ENCODE results near the gene FNBP1L. TPM values are rescaled to one million over a fixed set of nuclear protein-coding genes. Genes with fewer than 3 reads are reported as not detected.

FNBP1L gene
- total RNA-seq, 1 donor from 2014 or later: 78.6 TPM

GRCh38 chr1:93446837-93447451 is 974 bp upstream of the FNBP1L start:
- Histone ChIP-seq H3K36me3 (ENCODE audit: control insufficient read depth, insufficient read depth, low read length) (no peaks in the 10 kb centered on the region), H3K27me3 (ENCODE audit: control insufficient read depth, insufficient read depth, low read length) (no peaks in the 10 kb centered on the region), H3K4me3 (ENCODE audit: low read depth, low read length) (peak overlapping the region; percentile 83)
- TF ChIP-seq CTCF (IDR thresholded peaks at IDR 0.05; ENCODE audit: insufficient read depth, low read length, poor library complexity, severe bottlenecking): no peak
- no peak for DNase-seq (ENCODE audit: low read depth)

GRCh38 chr1:93448292-93448982 is 519 bp downstream of the FNBP1L start:
- Histone ChIP-seq H3K36me3 (ENCODE audit: control insufficient read depth, insufficient read depth, low read length) (no peaks in the 10 kb centered on the region), H3K27me3 (ENCODE audit: control insufficient read depth, insufficient read depth, low read length) (no peaks in the 10 kb centered on the region), H3K4me3 (ENCODE audit: low read depth, low read length) (peak overlapping the region; percentile 83)
- no peak for DNase-seq (ENCODE audit: low read depth)
- peak; percentile 4 for TF ChIP-seq CTCF (IDR thresholded peaks at IDR 0.05; ENCODE audit: insufficient read depth, low read length, poor library complexity, severe bottlenecking)

DNA sequence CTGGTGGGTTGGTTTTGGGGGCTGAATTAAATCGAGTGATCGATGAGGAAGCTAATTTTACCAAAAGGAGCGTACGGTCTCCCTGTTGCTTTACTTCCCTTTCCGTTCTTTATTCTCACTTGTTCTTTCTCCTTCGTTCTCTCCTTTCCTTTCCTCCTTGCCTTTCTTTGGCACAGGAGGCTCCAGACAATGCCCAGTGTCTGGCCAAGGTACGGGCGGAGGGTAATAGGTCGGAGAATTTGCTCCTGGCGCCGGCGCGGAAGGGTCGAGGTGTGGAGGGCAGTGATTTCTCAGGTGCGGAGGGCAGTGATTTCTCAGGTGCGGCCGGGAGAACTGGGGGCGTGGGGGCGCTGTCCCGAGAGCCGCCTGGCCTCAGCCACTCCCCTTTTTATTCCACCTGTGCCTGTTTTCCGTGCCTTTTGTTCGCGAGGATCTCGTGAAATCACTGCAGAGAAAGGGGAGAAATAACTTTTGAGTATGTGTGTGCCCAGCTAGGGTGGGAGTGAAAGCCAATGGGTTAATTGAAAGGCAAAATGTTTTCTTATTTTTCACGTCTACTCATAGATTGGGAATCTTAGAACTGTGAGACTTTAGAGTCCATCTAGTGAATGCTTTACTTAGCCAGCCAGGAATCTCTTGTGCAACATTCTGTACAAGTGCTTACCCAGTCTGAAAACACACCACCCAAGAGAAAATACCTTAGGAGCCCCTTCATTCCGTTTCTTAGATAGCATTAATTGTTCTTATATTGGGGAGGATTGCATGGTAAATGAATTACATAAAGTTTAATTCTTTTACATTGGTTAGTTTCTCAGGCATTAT is 1.3 kb downstream of the FNBP1L start:
- Histone ChIP-seq H3K27me3 (ENCODE audit: control insufficient read depth, insufficient read depth, low read length) (no peaks in the 10 kb centered on the region), H3K36me3 (ENCODE audit: control insufficient read depth, insufficient read depth, low read length) (no peaks in the 10 kb centered on the region), H3K4me3 (ENCODE audit: low read depth, low read length) (peak overlapping the region; percentile 83)
- peak; percentile 20 for TF ChIP-seq CTCF (IDR thresholded peaks at IDR 0.05; ENCODE audit: insufficient read depth, low read length, poor library complexity, severe bottlenecking)
- DNase-seq (ENCODE audit: low read depth): no peak

DNA sequence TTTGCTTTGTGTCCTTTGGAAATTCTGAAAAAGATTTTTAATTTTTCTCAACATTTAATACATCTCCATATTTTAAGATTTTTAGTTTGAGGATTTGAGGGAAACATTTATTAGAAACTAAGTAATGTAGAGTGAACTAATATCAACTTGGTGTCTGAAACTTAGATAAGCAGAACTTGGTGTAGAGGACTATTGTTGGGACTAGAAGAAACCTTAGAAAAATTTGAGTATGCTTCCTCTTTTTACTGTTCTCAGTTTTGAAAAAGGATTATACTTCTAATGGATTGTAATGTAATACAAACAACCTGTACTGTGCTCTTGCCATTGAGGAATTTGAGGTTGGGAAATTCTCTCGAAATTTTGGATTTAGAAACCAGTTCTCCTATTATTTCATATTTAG is 2.4 kb downstream of the FNBP1L start:
- DNase-seq (ENCODE audit: low read depth): no peak
- no peak for TF ChIP-seq CTCF (IDR thresholded peaks at IDR 0.05; ENCODE audit: insufficient read depth, low read length, poor library complexity, severe bottlenecking)
- Histone ChIP-seq H3K36me3 (ENCODE audit: control insufficient read depth, insufficient read depth, low read length) (no peaks in the 10 kb centered on the region), H3K27me3 (ENCODE audit: control insufficient read depth, insufficient read depth, low read length) (no peaks in the 10 kb centered on the region), H3K4me3 (ENCODE audit: low read depth, low read length) (no peak overlapping the region)

DNA sequence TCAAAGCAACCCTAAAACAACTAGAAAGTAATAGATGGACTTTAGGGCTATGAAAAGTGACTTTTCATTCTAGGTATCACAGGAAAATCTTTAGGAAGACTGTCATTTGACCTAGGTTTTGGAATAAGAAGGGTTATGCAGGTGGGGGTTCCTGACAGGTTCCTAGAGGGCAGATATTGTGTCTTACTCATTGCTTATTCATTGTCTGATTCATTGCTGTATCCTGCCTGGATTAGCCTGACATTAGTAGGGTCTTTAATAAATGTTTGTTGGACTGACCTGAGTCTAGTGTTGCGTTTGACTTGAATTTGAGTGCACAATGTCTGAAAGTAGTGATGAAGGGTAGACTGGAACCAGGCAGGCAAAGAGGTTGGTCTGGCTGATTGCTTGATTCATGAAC is 6.0 kb downstream of the FNBP1L start:
- H3K36me3 ChIP-seq (ENCODE audit: control insufficient read depth, insufficient read depth, low read length): no peaks in the 10 kb centered on the region
- TF ChIP-seq CTCF (IDR thresholded peaks at IDR 0.05; ENCODE audit: insufficient read depth, low read length, poor library complexity, severe bottlenecking): no peak
- H3K4me3 ChIP-seq (ENCODE audit: low read depth, low read length): no peak overlapping the region
- H3K27me3 ChIP-seq (ENCODE audit: control insufficient read depth, insufficient read depth, low read length): no peaks in the 10 kb centered on the region
- no peak for DNase-seq (ENCODE audit: low read depth)
